C1 segment of cervical spinal cord (tissue), 14 donors: Measurements from ENCODE around the gene MRM2.

Experiments used
- DNase-seq, 14 donors: peaks; one replicate each; lab custom pipeline; 2025; lab: John Stamatoyannopoulos, UW

Gene MRM2

GRCh38 chr7:2223321-2223720, 18.7 kb downstream of the MRM2 start:
- no peak for DNase-seq

GRCh38 chr7:2222516-2222915, 19.5 kb downstream of the MRM2 start:
- DNase-seq: no peak

GRCh38 chr7:2220954-2221353, 21.1 kb downstream of the MRM2 start:
- no peak for DNase-seq

- DNase-seq: no peak
Measured at GRCh38 chr7:2220506-2220905, 21.5 kb downstream of the MRM2 start.

- DNase-seq: no peak
Measured at GRCh38 chr7:2220030-2220429, 22.0 kb downstream of the MRM2 start.

GRCh38 chr7:2219606-2220005, 22.4 kb downstream of the MRM2 start:
- DNase-seq: no peak

GRCh38 chr7:2219136-2219535, 22.9 kb downstream of the MRM2 start:
- no peak for DNase-seq

- DNase-seq: no peak
Measured at GRCh38 chr7:2218444-2218785, 23.6 kb downstream of the MRM2 start.

GRCh38 chr7:2217716-2218443, 24.1 kb downstream of the MRM2 start:
- no peak for DNase-seq

GRCh38 chr7:2217206-2217605, 24.8 kb downstream of the MRM2 start:
- DNase-seq: no peak

- no peak for DNase-seq
Measured at GRCh38 chr7:2215851-2216250, 26.2 kb downstream of the MRM2 start.

GRCh38 chr7:2214636-2215035, 27.4 kb downstream of the MRM2 start:
- DNase-seq: no peak

GRCh38 chr7:2213551-2214215, 28.3 kb downstream of the MRM2 start:
- DNase-seq: no peak

GRCh38 chr7:2212906-2213305, 29.1 kb downstream of the MRM2 start:
- no peak for DNase-seq

GRCh38 chr7:2211926-2212325, 30.1 kb downstream of the MRM2 start:
- no peak for DNase-seq

GRCh38 chr7:2211259-2211880, 30.6 kb downstream of the MRM2 start:
- no peak for DNase-seq

- DNase-seq: no peak
Measured at GRCh38 chr7:2210551-2211258, 31.3 kb downstream of the MRM2 start.

- no peak for DNase-seq
Measured at GRCh38 chr7:2209961-2210323, 32.1 kb downstream of the MRM2 start.

- DNase-seq: peak in 13 of 14 donors; percentile 9 to 82 (median 34)
Measured at GRCh38 chr7:2209146-2209960, 32.7 kb downstream of the MRM2 start.

- no peak for DNase-seq
Measured at GRCh38 chr7:2208712-2209111, 33.3 kb downstream of the MRM2 start.

- no peak for DNase-seq
Measured at GRCh38 chr7:2205036-2205780, 36.8 kb downstream of the MRM2 start.
